C4-2B (cell line): ENCODE measurements around the gene IRAK4.

Source experiments
- ZFX ChIP-seq: fragments of 450-650 bp; IDR thresholded peaks from 2 replicates; pipeline ENCODE4 v1.6.1; 2017
- TF ChIP-seq, protein P1 (sequence below): fragments of 450-650 bp; conservative IDR thresholded peaks from 2 replicates; pipeline ENCODE4 v1.5.1; 2017; ENCODE audit warnings: mild to moderate bottlenecking

DNA sequence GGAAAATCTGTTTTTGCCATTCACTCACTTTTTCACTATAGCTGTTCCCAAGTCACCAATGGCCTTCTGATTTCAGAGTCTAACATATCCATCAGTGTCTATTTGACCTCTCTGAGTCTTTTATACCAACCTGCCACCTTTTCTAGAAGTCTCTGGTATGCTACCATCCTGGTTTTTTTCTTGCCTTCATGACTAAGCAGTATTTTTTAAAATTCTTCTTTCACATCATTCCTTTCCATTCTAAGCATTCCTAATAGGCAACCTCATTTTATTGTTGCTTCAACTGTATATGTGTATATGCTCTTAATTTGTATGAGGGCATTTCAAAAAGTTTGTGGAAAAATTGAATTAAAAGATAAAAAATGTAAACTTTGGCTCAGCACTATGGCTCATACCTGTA is 5.0 kb downstream of the IRAK4 start:
- TF ChIP-seq, protein P1, sequence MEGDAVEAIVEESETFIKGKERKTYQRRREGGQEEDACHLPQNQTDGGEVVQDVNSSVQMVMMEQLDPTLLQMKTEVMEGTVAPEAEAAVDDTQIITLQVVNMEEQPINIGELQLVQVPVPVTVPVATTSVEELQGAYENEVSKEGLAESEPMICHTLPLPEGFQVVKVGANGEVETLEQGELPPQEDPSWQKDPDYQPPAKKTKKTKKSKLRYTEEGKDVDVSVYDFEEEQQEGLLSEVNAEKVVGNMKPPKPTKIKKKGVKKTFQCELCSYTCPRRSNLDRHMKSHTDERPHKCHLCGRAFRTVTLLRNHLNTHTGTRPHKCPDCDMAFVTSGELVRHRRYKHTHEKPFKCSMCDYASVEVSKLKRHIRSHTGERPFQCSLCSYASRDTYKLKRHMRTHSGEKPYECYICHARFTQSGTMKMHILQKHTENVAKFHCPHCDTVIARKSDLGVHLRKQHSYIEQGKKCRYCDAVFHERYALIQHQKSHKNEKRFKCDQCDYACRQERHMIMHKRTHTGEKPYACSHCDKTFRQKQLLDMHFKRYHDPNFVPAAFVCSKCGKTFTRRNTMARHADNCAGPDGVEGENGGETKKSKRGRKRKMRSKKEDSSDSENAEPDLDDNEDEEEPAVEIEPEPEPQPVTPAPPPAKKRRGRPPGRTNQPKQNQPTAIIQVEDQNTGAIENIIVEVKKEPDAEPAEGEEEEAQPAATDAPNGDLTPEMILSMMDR = no peak
- no peak for TF ChIP-seq ZFX
